Activated CD4-positive, alpha-beta T cell treated with anti-CD3 and anti-CD28 coated beads, Interleukin-2, amount 10 ng/mL, durations not matched to agents 7 days and 5 days (primary cell): ENCODE measurements around the gene UFD1. TPM values are rescaled to one million over a fixed set of nuclear protein-coding genes. Genes with fewer than 3 reads are reported as not detected.

Experiments
- CTCF ChIA-PET: fragments of 350-600 bp; sonication (Branson Sonifier 250); formaldehyde crosslinking; loops from one replicate; lab custom pipeline; 2021; ENCODE audit warnings: antibody characterized with exemption; lab: Charles Lee
- POLR2A ChIA-PET: fragments of 350-600 bp; sonication (Branson Sonifier 250); formaldehyde crosslinking; loops from one replicate; lab custom pipeline; 2021; ENCODE audit warnings: antibody characterized with exemption; lab: Charles Lee
- DNase-seq: peaks from one replicate; pipeline ENCODE4 v3.0.0-alpha.2; 2020
- H3K27ac Mint-ChIP-seq: one replicate; pipeline ENCODE4 v1.8.0; 2021; ENCODE audit warnings: mild to moderate bottlenecking, moderate library complexity, mixed read lengths
- H3K27me3 Mint-ChIP-seq: one replicate; pipeline ENCODE4 v1.8.0; 2021; ENCODE audit warnings: mixed read lengths
- H3K36me3 Mint-ChIP-seq: one replicate; pipeline ENCODE4 v1.8.0; 2021; ENCODE audit warnings: low read depth, mixed read lengths
- H3K4me1 Mint-ChIP-seq: one replicate; pipeline ENCODE4 v1.8.0; 2021; ENCODE audit warnings: mixed read lengths
- H3K4me3 Mint-ChIP-seq: one replicate; pipeline ENCODE4 v1.8.0; 2021; ENCODE audit warnings: mild to moderate bottlenecking, moderate library complexity, mixed read lengths
- H3K9me3 Mint-ChIP-seq: one replicate; pipeline ENCODE4 v1.8.0; 2021; ENCODE audit warnings: mixed read lengths
- total RNA-seq, 2 experiments: library from RNA; stranded (reverse); gene quantifications; one replicate each; pipeline ENCODE4 v1.2.3, GENCODE V29; 2021

Gene UFD1
- total RNA-seq, 2 experiments from 2014 or later, result 93.1 to 114 TPM

- ChIA-PET CTCF (no interaction called here), POLR2A (interaction anchor here (0.5 kb wide), 1 partner anchor 9 kb away, joined by 3 read pairs; no protein-coding TSS in a partner anchor)
- H3K27ac Mint-ChIP-seq, result no peak overlapping the region
- H3K36me3 Mint-ChIP-seq, result peaks cover 27% of the 10 kb centered on the region
- no peak for DNase-seq
- H3K9me3 Mint-ChIP-seq, result no peaks in the 10 kb centered on the region
- no peak overlapping the region for H3K4me3 Mint-ChIP-seq
- H3K4me1 Mint-ChIP-seq, result peaks cover 20% of the 10 kb centered on the region
- no peaks in the 10 kb centered on the region for H3K27me3 Mint-ChIP-seq
Observed at GRCh38 chr22:19412478-19412877, 66.5 kb downstream of the UFD1 start.

GRCh38 chr22:19411690-19412045, 67.3 kb downstream of the UFD1 start:
- POLR2A ChIA-PET, result no interaction called here
- Mint-ChIP-seq H3K9me3 (no peaks in the 10 kb centered on the region), H3K4me3 (no peak overlapping the region), H3K4me1 (peaks cover 20% of the 10 kb centered on the region), H3K36me3 (peaks cover 31% of the 10 kb centered on the region), H3K27me3 (no peaks in the 10 kb centered on the region), H3K27ac (no peak overlapping the region)
- CTCF ChIA-PET, result interaction anchor here (1.6 kb wide), 1 partner anchor 9 kb away, joined by 3 read pairs; no protein-coding TSS in a partner anchor
- no peak for DNase-seq

GRCh38 chr22:19410941-19411689, 67.9 kb downstream of the UFD1 start:
- no peak overlapping the region for H3K27ac Mint-ChIP-seq
- ChIA-PET POLR2A (no interaction called here), CTCF (interaction anchor here (1.6 kb wide), 1 partner anchor 8 kb away, joined by 3 read pairs; no protein-coding TSS in a partner anchor)
- no peaks in the 10 kb centered on the region for H3K9me3 Mint-ChIP-seq
- no peak for DNase-seq
- peaks cover 33% of the 10 kb centered on the region for H3K36me3 Mint-ChIP-seq
- H3K4me3 Mint-ChIP-seq, result no peak overlapping the region
- H3K4me1 Mint-ChIP-seq, result peaks cover 17% of the 10 kb centered on the region
- H3K27me3 Mint-ChIP-seq, result no peaks in the 10 kb centered on the region

- no peak overlapping the region for H3K4me3 Mint-ChIP-seq
- H3K36me3 Mint-ChIP-seq, result peaks cover 37% of the 10 kb centered on the region
- H3K27me3 Mint-ChIP-seq, result no peaks in the 10 kb centered on the region
- peaks cover 8% of the 10 kb centered on the region for H3K4me1 Mint-ChIP-seq
- ChIA-PET POLR2A (no interaction called here), CTCF (interaction anchor here (1.0 kb wide), 1 partner anchor 15 kb away, joined by 3 read pairs; no protein-coding TSS in a partner anchor)
- no peaks in the 10 kb centered on the region for H3K9me3 Mint-ChIP-seq
- no peak for DNase-seq
- no peak overlapping the region for H3K27ac Mint-ChIP-seq
Observed at GRCh38 chr22:19407649-19408606, 71.1 kb downstream of the UFD1 start.

- ChIA-PET POLR2A (no interaction called here), CTCF (no interaction called here)
- Mint-ChIP-seq H3K4me3 (no peak overlapping the region), H3K36me3 (peaks cover 31% of the 10 kb centered on the region), H3K4me1 (peaks cover under 1% of the 10 kb centered on the region), H3K27me3 (no peaks in the 10 kb centered on the region), H3K27ac (no peak overlapping the region), H3K9me3 (no peaks in the 10 kb centered on the region)
- no peak for DNase-seq
Observed at GRCh38 chr22:19406846-19407245, 72.1 kb downstream of the UFD1 start.

GRCh38 chr22:19406281-19406811, 72.6 kb downstream of the UFD1 start:
- Mint-ChIP-seq H3K27ac (peak overlapping the region; percentile 3), H3K4me1 (no peaks in the 10 kb centered on the region), H3K4me3 (no peak overlapping the region), H3K27me3 (no peaks in the 10 kb centered on the region), H3K36me3 (peaks cover 34% of the 10 kb centered on the region), H3K9me3 (no peaks in the 10 kb centered on the region)
- ChIA-PET CTCF (interaction anchor here (0.9 kb wide), 1 partner anchor 9 kb away, joined by 3 read pairs; no protein-coding TSS in a partner anchor), POLR2A (no interaction called here)
- peak; percentile 16 for DNase-seq

- H3K9me3 Mint-ChIP-seq, result no peaks in the 10 kb centered on the region
- CTCF ChIA-PET, result interaction anchor here (0.5 to 0.9 kb wide), 2 partner anchors 9 to 55 kb away, joined by 3 read pairs; no protein-coding TSS in a partner anchor
- POLR2A ChIA-PET, result no interaction called here
Observed at GRCh38 chr22:19405652-19406051, 73.3 kb downstream of the UFD1 start.

GRCh38 chr22:19405133-19405532, 73.9 kb downstream of the UFD1 start:
- CTCF ChIA-PET, result interaction anchor here (0.5 kb wide), 1 partner anchor 56 kb away, joined by 3 read pairs; no protein-coding TSS in a partner anchor
- POLR2A ChIA-PET, result no interaction called here
- DNase-seq, result no peak
- Mint-ChIP-seq H3K36me3 (peaks cover 38% of the 10 kb centered on the region), H3K4me3 (no peak overlapping the region), H3K27me3 (no peaks in the 10 kb centered on the region), H3K27ac (no peak overlapping the region), H3K4me1 (no peaks in the 10 kb centered on the region), H3K9me3 (no peaks in the 10 kb centered on the region)

More at GRCh38 chr22:19405652-19406051, 73.3 kb downstream of the UFD1 start:
- no peak overlapping the region for H3K4me3 Mint-ChIP-seq
- H3K4me1 Mint-ChIP-seq, result no peaks in the 10 kb centered on the region
- no peaks in the 10 kb centered on the region for H3K27me3 Mint-ChIP-seq
- peaks cover 40% of the 10 kb centered on the region for H3K36me3 Mint-ChIP-seq
- H3K27ac Mint-ChIP-seq, result no peak overlapping the region
- no peak for DNase-seq

GRCh38 chr22:19404676-19405075, 74.3 kb downstream of the UFD1 start:
- CTCF ChIA-PET, result no interaction called here
- H3K9me3 Mint-ChIP-seq, result no peaks in the 10 kb centered on the region
- no peak for DNase-seq
- POLR2A ChIA-PET, result no interaction called here
- H3K4me3 Mint-ChIP-seq, result no peak overlapping the region
- H3K27me3 Mint-ChIP-seq, result no peaks in the 10 kb centered on the region
- H3K4me1 Mint-ChIP-seq, result no peaks in the 10 kb centered on the region
- H3K36me3 Mint-ChIP-seq, result peaks cover 34% of the 10 kb centered on the region
- peak overlapping the region; percentile 6 for H3K27ac Mint-ChIP-seq

GRCh38 chr22:19402642-19403191, 76.3 kb downstream of the UFD1 start:
- no peak overlapping the region for H3K27ac Mint-ChIP-seq
- DNase-seq, result no peak
- POLR2A ChIA-PET, result interaction anchor here (0.6 kb wide), 1 partner anchor 10 kb away, joined by 3 read pairs; no protein-coding TSS in a partner anchor
- H3K4me1 Mint-ChIP-seq, result peaks cover 6% of the 10 kb centered on the region
- H3K4me3 Mint-ChIP-seq, result no peak overlapping the region
- CTCF ChIA-PET, result interaction anchor here (0.6 to 1.3 kb wide), 3 partner anchors 9 to 507 kb away, joined by 3 read pairs; no protein-coding TSS in a partner anchor
- H3K36me3 Mint-ChIP-seq, result peaks cover 37% of the 10 kb centered on the region
- H3K27me3 Mint-ChIP-seq, result no peaks in the 10 kb centered on the region
- H3K9me3 Mint-ChIP-seq, result no peaks in the 10 kb centered on the region

- no peaks in the 10 kb centered on the region for H3K27me3 Mint-ChIP-seq
- CTCF ChIA-PET, result no interaction called here
Observed at GRCh38 chr22:19401483-19401882, 77.5 kb downstream of the UFD1 start.

GRCh38 chr22:19400881-19401280, 78.1 kb downstream of the UFD1 start:
- Mint-ChIP-seq H3K4me1 (peaks cover 6% of the 10 kb centered on the region), H3K9me3 (no peaks in the 10 kb centered on the region)

More at GRCh38 chr22:19401483-19401882, 77.5 kb downstream of the UFD1 start:
- POLR2A ChIA-PET, result no interaction called here
- DNase-seq, result no peak
- no peak overlapping the region for H3K4me3 Mint-ChIP-seq
- H3K9me3 Mint-ChIP-seq, result no peaks in the 10 kb centered on the region
- peaks cover 6% of the 10 kb centered on the region for H3K4me1 Mint-ChIP-seq
- no peak overlapping the region for H3K27ac Mint-ChIP-seq
- peaks cover 37% of the 10 kb centered on the region for H3K36me3 Mint-ChIP-seq

More at GRCh38 chr22:19400881-19401280, 78.1 kb downstream of the UFD1 start:
- Mint-ChIP-seq H3K4me3 (no peak overlapping the region), H3K27me3 (no peaks in the 10 kb centered on the region), H3K36me3 (peaks cover 35% of the 10 kb centered on the region), H3K27ac (no peak overlapping the region)
- POLR2A ChIA-PET, result no interaction called here
- DNase-seq, result no peak
- CTCF ChIA-PET, result no interaction called here
